ENCODE measurements around the gene PPP1R37. TPM values are rescaled to one million over a fixed set of nuclear protein-coding genes. Genes with fewer than 3 reads are reported as not detected.

The PPP1R37 gene
- polyA plus RNA-seq, 3 donors: 0.10 to 11.8 (median 0.22) TPM

- Histone ChIP-seq H3K9ac (ENCODE audit: insufficient read depth, low read length, poor library complexity, severe bottlenecking) (peak overlapping the region; percentile 21), H3K36me3 (replicated peaks in 1 of 2; ENCODE audit: control insufficient read depth in 1 of 2, insufficient read depth in 2 of 2, low read length in 2 of 2) (peaks cover 0 to 14% of the 10 kb centered on the region in 2 donors), H3K79me2 (ENCODE audit: insufficient read depth, low read length) (peaks cover 99% of the 10 kb centered on the region), H3K4me1 (ENCODE audit: control insufficient read depth in 1 of 2, insufficient read depth in 2 of 2, low read length in 2 of 2) (peaks cover 19 to 24% of the 10 kb centered on the region in 2 donors), H3K4me2 (replicated peaks; ENCODE audit: extremely low read depth, low read length, poor library complexity, severe bottlenecking) (no peak overlapping the region), H3K4me3 (replicated peaks in 1 of 3; ENCODE audit: low read depth in 2 of 3, low read length in 3 of 3) (no peak overlapping the region), H3K27ac (ENCODE audit: low read depth in 1 of 2, low read length in 2 of 2) (peak overlapping the region in 1 of 2 donors; percentile 31), H3K9me3 (replicated peaks in 1 of 2; ENCODE audit: control insufficient read depth in 1 of 2, insufficient read depth in 1 of 2, low read length in 2 of 2) (no peaks in the 10 kb centered on the region), H4K20me1 (ENCODE audit: insufficient read depth, low read length) (peaks cover 86% of the 10 kb centered on the region), H2AFZ (ENCODE audit: insufficient read depth, low read depth, low read length, poor library complexity, severe bottlenecking) (no peak overlapping the region), H3K27me3 (ENCODE audit: control insufficient read depth in 2 of 2, insufficient read depth in 2 of 2, low read length in 2 of 2) (no peaks in the 10 kb centered on the region)
- peaks cover 5% of the 10 kb centered on the region in 2 donors for H3K36me3 Mint-ChIP-seq
- TF ChIP-seq, protein P1, sequence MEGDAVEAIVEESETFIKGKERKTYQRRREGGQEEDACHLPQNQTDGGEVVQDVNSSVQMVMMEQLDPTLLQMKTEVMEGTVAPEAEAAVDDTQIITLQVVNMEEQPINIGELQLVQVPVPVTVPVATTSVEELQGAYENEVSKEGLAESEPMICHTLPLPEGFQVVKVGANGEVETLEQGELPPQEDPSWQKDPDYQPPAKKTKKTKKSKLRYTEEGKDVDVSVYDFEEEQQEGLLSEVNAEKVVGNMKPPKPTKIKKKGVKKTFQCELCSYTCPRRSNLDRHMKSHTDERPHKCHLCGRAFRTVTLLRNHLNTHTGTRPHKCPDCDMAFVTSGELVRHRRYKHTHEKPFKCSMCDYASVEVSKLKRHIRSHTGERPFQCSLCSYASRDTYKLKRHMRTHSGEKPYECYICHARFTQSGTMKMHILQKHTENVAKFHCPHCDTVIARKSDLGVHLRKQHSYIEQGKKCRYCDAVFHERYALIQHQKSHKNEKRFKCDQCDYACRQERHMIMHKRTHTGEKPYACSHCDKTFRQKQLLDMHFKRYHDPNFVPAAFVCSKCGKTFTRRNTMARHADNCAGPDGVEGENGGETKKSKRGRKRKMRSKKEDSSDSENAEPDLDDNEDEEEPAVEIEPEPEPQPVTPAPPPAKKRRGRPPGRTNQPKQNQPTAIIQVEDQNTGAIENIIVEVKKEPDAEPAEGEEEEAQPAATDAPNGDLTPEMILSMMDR (IDR thresholded peaks at IDR 0.05): no peak
- peaks cover 52% of the 10 kb centered on the region for H3K4me1 Mint-ChIP-seq
- WGBS (ENCODE audit: insufficient coverage): 96% methylated on average over 11 of the region's 16 CpGs
- peak in 1 of 3 donors; percentile 51 for DNase-seq
- H3K9me3 Mint-ChIP-seq: no peaks in the 10 kb centered on the region
- H3K4me3 Mint-ChIP-seq: no peak overlapping the region
- intact Hi-C loops (cut with micrococcal nuclease): loop anchor here in 1 of 2 donors (5.0 kb wide), 1 partner anchor 89 kb away; no protein-coding TSS in a partner anchor
- H3K27ac Mint-ChIP-seq: peak overlapping the region in 3 of 7 donors; percentile 1 to 46 (median 32)
- H3K27me3 Mint-ChIP-seq (ENCODE audit: low read depth in 3 of 3): peaks cover 0 to 7% (median 0%) of the 10 kb centered on the region in 3 donors
Observed at GRCh38 chr19:45097776-45098520, 5.0 kb downstream of the PPP1R37 start.

DNA sequence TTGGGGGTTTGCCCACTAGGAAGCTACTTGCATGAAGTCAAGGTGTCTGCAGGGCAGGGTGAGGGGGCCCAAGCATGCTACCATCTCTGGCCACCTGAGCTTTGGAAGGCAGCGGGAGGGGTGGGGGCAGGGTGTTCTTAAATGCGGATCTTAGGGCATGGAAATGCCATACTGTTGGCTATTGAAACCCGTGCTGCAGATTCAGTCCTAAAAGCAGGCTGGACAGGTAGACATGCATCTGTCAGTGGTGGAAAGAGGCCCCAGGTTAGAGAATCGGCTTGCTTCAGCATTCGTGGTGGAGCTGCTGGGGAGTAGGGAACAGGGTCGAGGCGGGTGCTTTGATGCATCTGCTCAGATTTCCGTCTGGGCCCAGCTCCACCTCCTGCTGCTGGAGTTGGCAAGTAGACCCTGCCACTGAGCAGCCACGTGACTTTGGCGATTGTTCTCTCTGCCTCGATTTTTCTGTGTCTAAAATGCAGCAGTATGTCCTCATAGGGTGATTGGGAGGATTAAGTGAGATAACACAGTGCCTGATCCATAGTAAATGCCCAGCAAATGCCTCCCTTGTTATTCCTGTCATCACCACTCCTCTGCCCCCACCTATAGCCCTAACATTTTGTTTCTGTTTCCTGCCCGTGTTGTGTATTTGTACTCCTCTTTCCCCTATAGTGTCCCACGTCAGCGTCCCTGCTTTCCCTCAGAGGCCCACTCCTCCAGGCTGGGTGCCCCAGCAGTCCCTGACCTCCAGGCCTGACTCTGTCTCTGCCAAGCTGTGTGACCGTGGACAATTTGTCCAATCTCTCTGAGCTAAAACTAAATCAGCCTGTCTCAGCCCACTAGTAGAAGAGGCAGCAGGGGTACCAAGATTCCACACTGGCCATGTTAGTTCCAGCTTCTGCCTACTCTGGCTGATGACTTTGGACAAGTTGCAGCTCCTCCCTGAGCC, 5.8 kb downstream of the PPP1R37 start:
- no peak for DNase-seq
- Mint-ChIP-seq H3K27me3 (ENCODE audit: low read depth in 3 of 3) (peaks cover 0 to 7% (median 0%) of the 10 kb centered on the region in 3 donors), H3K4me1 (peaks cover 54% of the 10 kb centered on the region), H3K9me3 (no peaks in the 10 kb centered on the region), H3K27ac (peak overlapping the region in 3 of 7 donors; percentile 4 to 75 (median 42)), H3K36me3 (peaks cover 5% of the 10 kb centered on the region in 2 donors), H3K4me3 (no peak overlapping the region)
- 93% methylated on average over 12 of the region's 15 CpGs for WGBS (ENCODE audit: insufficient coverage)
- no peak overlapping the region for H3K4me3 ChIP-seq (replicated peaks in 1 of 3; ENCODE audit: low read depth in 2 of 3, low read length in 3 of 3)
- H2AFZ ChIP-seq (ENCODE audit: insufficient read depth, low read depth, low read length, poor library complexity, severe bottlenecking): no peak overlapping the region
- H3K27me3 ChIP-seq (ENCODE audit: control insufficient read depth in 2 of 2, insufficient read depth in 2 of 2, low read length in 2 of 2): no peaks in the 10 kb centered on the region
- H3K79me2 ChIP-seq (ENCODE audit: insufficient read depth, low read length): peaks cover 97% of the 10 kb centered on the region
- no peak overlapping the region for H3K9ac ChIP-seq (ENCODE audit: insufficient read depth, low read length, poor library complexity, severe bottlenecking)
- no peaks in the 10 kb centered on the region for H3K9me3 ChIP-seq (replicated peaks in 1 of 2; ENCODE audit: control insufficient read depth in 1 of 2, insufficient read depth in 1 of 2, low read length in 2 of 2)
- peaks cover 0 to 14% of the 10 kb centered on the region in 2 donors for H3K36me3 ChIP-seq (replicated peaks in 1 of 2; ENCODE audit: control insufficient read depth in 1 of 2, insufficient read depth in 2 of 2, low read length in 2 of 2)
- no peak overlapping the region for H3K4me2 ChIP-seq (replicated peaks; ENCODE audit: extremely low read depth, low read length, poor library complexity, severe bottlenecking)
- peak overlapping the region in 1 of 2 donors; percentile 31 for H3K27ac ChIP-seq (ENCODE audit: low read depth in 1 of 2, low read length in 2 of 2)
- intact Hi-C loops (cut with micrococcal nuclease): loop anchor here in 1 of 2 donors (5.0 kb wide), 1 partner anchor 89 kb away; no protein-coding TSS in a partner anchor
- H3K4me1 ChIP-seq (ENCODE audit: control insufficient read depth in 1 of 2, insufficient read depth in 2 of 2, low read length in 2 of 2): peaks cover 17 to 22% of the 10 kb centered on the region in 2 donors
- TF ChIP-seq, protein P1 (IDR thresholded peaks at IDR 0.05): no peak
- peaks cover 91% of the 10 kb centered on the region for H4K20me1 ChIP-seq (ENCODE audit: insufficient read depth, low read length)
